ENCODE data around the gene SHISAL1. TPM values are rescaled to one million over a fixed set of nuclear protein-coding genes. Genes with fewer than 3 reads are reported as not detected.

Gene SHISAL1
- total RNA-seq, 3 donors from 2014 or later = 0.32 to 1.2 (median 0.33) TPM

- no peak for TF ChIP-seq CTCF (IDR thresholded peaks at IDR 0.05)
- TF ChIP-seq POLR2A (IDR thresholded peaks at IDR 0.05) = no peak
- no peak for TF ChIP-seq POLR2AphosphoS5 (IDR thresholded peaks at IDR 0.05)
- Histone ChIP-seq H3K27ac (no peak overlapping the region), H3K4me1 (no peaks in the 10 kb centered on the region), H3K4me3 (no peak overlapping the region), H3K36me3 (no peaks in the 10 kb centered on the region), H3K27me3 (peaks cover 0 to 13% of the 10 kb centered on the region in 2 donors), H3K9me3 (no peaks in the 10 kb centered on the region)
- no peak for DNase-seq (ENCODE audit: low spot score in 2 of 2)
- intact Hi-C loops (cut with DNase I; ENCODE audit: low total_unique reads) = no loop called here
Observed at GRCh38 chr22:44340271-44341239, 27.8 kb upstream of the SHISAL1 start.

- Histone ChIP-seq H3K27me3 (peaks cover 0 to 13% of the 10 kb centered on the region in 2 donors), H3K36me3 (no peaks in the 10 kb centered on the region), H3K4me1 (no peaks in the 10 kb centered on the region), H3K27ac (no peak overlapping the region), H3K4me3 (no peak overlapping the region), H3K9me3 (no peaks in the 10 kb centered on the region)
- TF ChIP-seq POLR2AphosphoS5 (IDR thresholded peaks at IDR 0.05) (no peak), CTCF (IDR thresholded peaks at IDR 0.05) (no peak)
- no peak for DNase-seq (ENCODE audit: low spot score in 2 of 2)
- intact Hi-C loops (cut with DNase I; ENCODE audit: low total_unique reads) = no loop called here
Observed at GRCh38 chr22:44338906-44339305, 26.2 kb upstream of the SHISAL1 start.

GRCh38 chr22:44338177-44338810 is 25.5 kb upstream of the SHISAL1 start:
- H3K4me1 ChIP-seq = no peaks in the 10 kb centered on the region
- no peaks in the 10 kb centered on the region for H3K36me3 ChIP-seq
- no peaks in the 10 kb centered on the region for H3K9me3 ChIP-seq
- TF ChIP-seq CTCF (IDR thresholded peaks at IDR 0.05) = no peak
- no peak for TF ChIP-seq POLR2A (IDR thresholded peaks at IDR 0.05)
- TF ChIP-seq POLR2AphosphoS5 (IDR thresholded peaks at IDR 0.05) = no peak
- no peak overlapping the region for H3K4me3 ChIP-seq
- intact Hi-C loops (cut with DNase I; ENCODE audit: low total_unique reads) = no loop called here
- no peak for DNase-seq (ENCODE audit: low spot score in 2 of 2)
- no peak overlapping the region for H3K27ac ChIP-seq
- H3K27me3 ChIP-seq = peaks cover 0 to 16% of the 10 kb centered on the region in 2 donors

- Histone ChIP-seq H3K27me3 (peaks cover 0 to 22% of the 10 kb centered on the region in 2 donors), H3K27ac (no peak overlapping the region), H3K4me3 (no peak overlapping the region), H3K9me3 (no peaks in the 10 kb centered on the region), H3K4me1 (no peaks in the 10 kb centered on the region), H3K36me3 (no peaks in the 10 kb centered on the region)
- DNase-seq (ENCODE audit: low spot score in 2 of 2) = no peak
- TF ChIP-seq POLR2AphosphoS5 (IDR thresholded peaks at IDR 0.05) (no peak), POLR2A (IDR thresholded peaks at IDR 0.05) (no peak), CTCF (IDR thresholded peaks at IDR 0.05) (no peak)
- intact Hi-C loops (cut with DNase I; ENCODE audit: low total_unique reads) = no loop called here
Observed at GRCh38 chr22:44337678-44338004, 24.9 kb upstream of the SHISAL1 start.
